Activated T-helper 2 cell treated with anti-CD3 and anti-CD28 coated beads, Interferon-gamma antibody, Interleukin-2, Interleukin-4, amounts not matched to agents 10 μg/mL and 5 μg/mL and 100 μg/mL, durations not matched to agents 14 hours and 24 hours and 36 hours (primary cell): ENCODE data around the gene TTI1. TPM values are rescaled to one million over a fixed set of nuclear protein-coding genes. Genes with fewer than 3 reads are reported as not detected.
"Not testable (repeated sequence)": the region's sequence is repeated elsewhere in the genome, so short reads cannot be mapped to it uniquely, and the experiment has no call there.

ENCODE experiments used
- DNase-seq: peaks from one replicate; pipeline ENCODE4 v3.0.0; 2021; ENCODE audit warnings: low spot score
- H3K27ac Mint-ChIP-seq: one replicate; pipeline ENCODE4 v1.8.0; 2021; ENCODE audit warnings: mixed read lengths
- H3K27me3 Mint-ChIP-seq: one replicate; pipeline ENCODE4 v1.8.0; 2021; ENCODE audit warnings: low read depth, mixed read lengths
- H3K36me3 Mint-ChIP-seq: one replicate; pipeline ENCODE4 v1.8.0; 2021; ENCODE audit warnings: low read depth, mixed read lengths
- H3K4me1 Mint-ChIP-seq: one replicate; pipeline ENCODE4 v1.8.0; 2021; ENCODE audit warnings: low read depth, mixed read lengths
- H3K4me3 Mint-ChIP-seq: one replicate; pipeline ENCODE4 v1.8.0; 2021; ENCODE audit warnings: low read depth, mild to moderate bottlenecking, moderate library complexity, mixed read lengths
- H3K9me3 Mint-ChIP-seq: one replicate; pipeline ENCODE4 v1.8.0; 2021; ENCODE audit warnings: mixed read lengths
- intact Hi-C: fragments of 100-400 bp; cut with micrococcal nuclease; formaldehyde crosslinking; loops from one replicate; pipeline ENCODE4 v1.15.1; 2023
- total RNA-seq: library from RNA; stranded (reverse); gene quantifications from 2 replicates; pipeline ENCODE4 v1.2.3, GENCODE V29; 2022

Gene TTI1
- total RNA-seq, 1 donor from 2014 or later = 35.7 TPM

DNA sequence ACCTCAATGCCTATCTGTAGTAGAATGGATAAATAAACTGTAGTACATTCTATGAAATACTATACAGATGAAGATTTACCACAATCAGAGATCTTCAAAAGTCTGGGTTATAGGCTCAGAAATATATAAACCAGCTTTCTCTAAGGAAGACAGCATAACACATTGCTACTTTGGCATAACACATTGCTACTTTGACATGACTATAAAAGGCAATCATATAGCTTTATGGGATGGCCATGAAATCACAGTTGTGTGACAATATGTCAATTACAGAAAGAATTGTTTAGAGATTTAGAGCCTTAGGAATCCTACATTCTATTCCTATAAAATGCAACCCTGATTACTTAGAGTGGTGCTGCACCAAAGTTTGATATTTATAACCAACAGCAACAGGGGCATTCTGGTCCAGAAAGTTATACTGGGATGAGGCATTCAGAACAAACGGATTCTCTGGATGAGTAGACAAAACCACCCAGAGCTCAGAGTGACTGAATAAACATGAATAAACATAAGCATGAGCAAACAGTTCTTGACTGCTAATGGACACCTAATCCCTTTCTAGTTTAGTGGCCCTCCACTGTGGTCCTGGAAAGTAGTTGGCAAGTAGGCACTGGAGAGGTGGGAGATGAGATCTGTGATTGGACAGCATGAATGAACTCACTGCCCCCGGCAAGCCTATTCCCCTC, 12.0 kb downstream of the TTI1 start:
- H3K4me1 Mint-ChIP-seq = peaks cover 10% of the 10 kb centered on the region
- peaks cover 47% of the 10 kb centered on the region for H3K36me3 Mint-ChIP-seq
- no peak for DNase-seq
- H3K9me3 Mint-ChIP-seq = peaks cover 28% of the 10 kb centered on the region
- H3K27me3 Mint-ChIP-seq = no peaks in the 10 kb centered on the region
- H3K4me3 Mint-ChIP-seq = no peak overlapping the region
- H3K27ac Mint-ChIP-seq = no peak overlapping the region
- intact Hi-C loops = no loop called here

DNA sequence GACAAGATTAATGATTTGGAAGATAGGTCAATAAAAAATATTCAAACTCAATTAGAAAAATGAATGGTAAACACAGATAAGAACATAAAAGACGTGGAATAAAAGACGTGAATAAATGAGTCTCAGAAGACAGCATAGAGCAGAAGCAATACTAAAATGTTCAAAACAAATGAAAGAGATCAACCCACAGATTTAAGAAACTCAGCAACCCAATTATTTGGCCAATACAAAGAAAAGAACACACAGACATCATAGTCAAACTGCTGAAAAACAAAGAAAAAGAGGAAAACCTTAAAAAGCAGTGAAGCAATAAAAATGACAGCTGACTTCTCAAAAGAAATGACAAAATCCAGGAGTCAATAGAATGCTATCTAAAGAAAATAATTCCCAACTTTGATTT, 14.9 kb downstream of the TTI1 start:
- peaks cover 28% of the 10 kb centered on the region for H3K9me3 Mint-ChIP-seq
- intact Hi-C loops = no loop called here
- DNase-seq = no peak
- H3K36me3 Mint-ChIP-seq = peaks cover 63% of the 10 kb centered on the region
- H3K27ac Mint-ChIP-seq = no peak overlapping the region
- no peak overlapping the region for H3K4me3 Mint-ChIP-seq
- H3K4me1 Mint-ChIP-seq = peaks cover 4% of the 10 kb centered on the region
- H3K27me3 Mint-ChIP-seq = no peaks in the 10 kb centered on the region

DNA sequence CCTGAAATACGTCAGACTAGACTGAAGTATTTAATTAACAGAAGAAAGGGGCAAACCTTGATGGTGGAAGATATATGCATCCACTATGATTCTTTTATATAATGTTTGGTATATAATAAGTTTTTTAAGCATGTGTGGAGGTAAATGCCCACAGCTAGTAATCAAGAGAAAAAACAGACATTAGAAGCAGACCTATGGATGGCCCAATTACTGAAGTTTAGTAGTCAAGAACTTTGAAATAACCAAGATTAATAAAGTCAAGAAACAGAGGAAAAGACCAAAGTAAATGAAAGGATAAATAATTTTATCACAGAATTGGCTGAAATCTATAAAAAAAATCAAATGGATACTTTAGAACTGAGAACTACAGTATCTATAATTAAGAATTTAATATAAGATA, 15.3 kb downstream of the TTI1 start:
- no peak for DNase-seq
- Mint-ChIP-seq H3K4me3 (no peak overlapping the region), H3K27me3 (no peaks in the 10 kb centered on the region), H3K9me3 (peaks cover 28% of the 10 kb centered on the region), H3K36me3 (peaks cover 67% of the 10 kb centered on the region), H3K4me1 (peaks cover 4% of the 10 kb centered on the region), H3K27ac (no peak overlapping the region)
- intact Hi-C loops = no loop called here

DNA sequence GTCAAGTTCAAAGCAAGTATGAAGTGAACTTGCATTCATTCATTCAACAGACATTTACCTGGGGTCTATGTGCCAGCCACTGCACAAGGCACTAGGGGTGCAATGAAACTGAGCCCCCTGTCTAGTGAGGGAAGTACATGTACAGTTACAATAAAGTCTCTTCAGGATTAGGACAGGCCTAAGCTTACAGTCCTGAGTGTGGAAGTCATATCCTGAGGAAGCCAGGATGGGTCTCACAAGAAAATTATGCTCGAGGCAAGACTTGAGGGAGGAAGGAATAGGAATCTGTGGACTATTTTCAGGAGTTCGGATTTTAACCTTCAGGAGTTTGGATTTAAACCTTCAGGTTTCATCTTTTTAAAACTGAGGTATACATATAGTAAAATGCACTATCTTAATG, 19.4 kb downstream of the TTI1 start:
- H3K4me1 Mint-ChIP-seq = no peaks in the 10 kb centered on the region
- no peaks in the 10 kb centered on the region for H3K27me3 Mint-ChIP-seq
- no peak overlapping the region for H3K27ac Mint-ChIP-seq
- H3K36me3 Mint-ChIP-seq = peaks cover 84% of the 10 kb centered on the region
- peaks cover 19% of the 10 kb centered on the region for H3K9me3 Mint-ChIP-seq
- DNase-seq = no peak
- no peak overlapping the region for H3K4me3 Mint-ChIP-seq
- intact Hi-C loops = no loop called here

DNA sequence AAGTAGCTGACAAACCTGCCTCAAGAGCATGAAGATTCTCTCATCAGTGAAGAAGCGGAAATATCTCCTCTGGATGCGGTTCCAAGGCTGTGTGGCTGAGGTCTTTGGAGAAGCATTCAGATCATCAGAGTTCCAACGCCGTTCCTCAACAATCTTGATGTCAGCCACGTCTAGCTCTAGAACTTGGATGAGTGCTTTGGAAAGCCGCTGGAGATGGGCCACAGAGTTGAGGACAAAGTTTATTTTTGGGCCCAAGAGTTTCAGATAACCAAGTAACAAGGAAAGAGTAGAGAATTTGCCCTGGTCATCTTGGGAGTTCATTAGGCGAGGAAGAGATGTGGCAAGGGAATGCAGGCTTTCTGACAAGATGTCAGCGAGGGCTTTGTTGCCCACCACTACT, 20.9 kb downstream of the TTI1 start:
- DNase-seq = no peak
- H3K36me3 Mint-ChIP-seq = peaks cover 80% of the 10 kb centered on the region
- H3K27ac Mint-ChIP-seq = no peak overlapping the region
- no peaks in the 10 kb centered on the region for H3K27me3 Mint-ChIP-seq
- H3K4me1 Mint-ChIP-seq = no peaks in the 10 kb centered on the region
- H3K4me3 Mint-ChIP-seq = no peak overlapping the region
- intact Hi-C loops = no loop called here
- peaks cover 4% of the 10 kb centered on the region for H3K9me3 Mint-ChIP-seq

DNA sequence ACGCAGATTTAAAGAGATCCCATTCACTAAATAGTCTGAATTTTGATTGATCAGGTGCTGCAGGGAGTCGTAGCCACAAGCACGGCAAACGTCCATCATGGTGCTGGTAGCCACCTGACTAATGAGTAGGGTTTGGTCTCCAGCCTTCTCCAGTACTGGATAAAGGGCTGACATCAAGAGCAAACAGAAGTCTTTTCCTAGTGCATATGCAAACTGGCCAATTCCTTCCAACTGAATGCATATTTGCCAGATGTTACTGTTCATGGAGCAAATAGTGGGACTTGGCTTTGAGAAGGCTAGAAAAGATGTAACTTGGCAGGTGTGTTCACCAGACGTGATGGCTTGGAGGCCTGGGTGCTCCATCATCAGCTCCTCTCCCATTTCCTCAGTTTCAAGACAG, 21.6 kb downstream of the TTI1 start:
- no peaks in the 10 kb centered on the region for H3K27me3 Mint-ChIP-seq
- no peak overlapping the region for H3K27ac Mint-ChIP-seq
- intact Hi-C loops = no loop called here
- no peak overlapping the region for H3K4me3 Mint-ChIP-seq
- peaks cover 78% of the 10 kb centered on the region for H3K36me3 Mint-ChIP-seq
- peaks cover 1% of the 10 kb centered on the region for H3K4me1 Mint-ChIP-seq
- DNase-seq = no peak
- no peaks in the 10 kb centered on the region for H3K9me3 Mint-ChIP-seq

DNA sequence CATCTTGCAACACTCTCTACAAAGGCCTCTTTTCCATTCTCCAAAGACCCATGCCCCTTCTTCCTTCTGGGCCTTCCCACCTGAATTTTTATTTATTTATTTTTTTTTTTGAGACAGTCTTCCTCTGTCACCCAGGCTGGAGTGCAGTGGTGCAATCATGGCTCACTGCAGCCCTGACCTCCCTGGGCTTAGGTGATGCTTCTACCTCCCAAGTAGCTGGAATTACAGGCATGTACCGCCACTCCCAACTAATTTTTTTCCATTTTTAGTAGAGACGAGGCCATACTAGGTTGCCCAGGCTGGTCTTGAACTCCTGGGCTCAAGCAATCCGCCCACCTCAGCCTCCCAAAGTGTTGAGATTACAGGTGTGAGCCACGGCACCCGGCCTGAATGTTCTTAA, 23.8 kb downstream of the TTI1 start:
- not testable (repeated sequence) for H3K27ac Mint-ChIP-seq, DNase-seq, H3K4me3 Mint-ChIP-seq, H3K9me3 Mint-ChIP-seq, H3K27me3 Mint-ChIP-seq
- Mint-ChIP-seq H3K4me1 (peaks cover 10% of the 10 kb centered on the region), H3K36me3 (peaks cover 80% of the 10 kb centered on the region)
- intact Hi-C loops = loop anchor here (10.0 kb wide), 1 partner anchor 45 kb away; no protein-coding TSS in a partner anchor

DNA sequence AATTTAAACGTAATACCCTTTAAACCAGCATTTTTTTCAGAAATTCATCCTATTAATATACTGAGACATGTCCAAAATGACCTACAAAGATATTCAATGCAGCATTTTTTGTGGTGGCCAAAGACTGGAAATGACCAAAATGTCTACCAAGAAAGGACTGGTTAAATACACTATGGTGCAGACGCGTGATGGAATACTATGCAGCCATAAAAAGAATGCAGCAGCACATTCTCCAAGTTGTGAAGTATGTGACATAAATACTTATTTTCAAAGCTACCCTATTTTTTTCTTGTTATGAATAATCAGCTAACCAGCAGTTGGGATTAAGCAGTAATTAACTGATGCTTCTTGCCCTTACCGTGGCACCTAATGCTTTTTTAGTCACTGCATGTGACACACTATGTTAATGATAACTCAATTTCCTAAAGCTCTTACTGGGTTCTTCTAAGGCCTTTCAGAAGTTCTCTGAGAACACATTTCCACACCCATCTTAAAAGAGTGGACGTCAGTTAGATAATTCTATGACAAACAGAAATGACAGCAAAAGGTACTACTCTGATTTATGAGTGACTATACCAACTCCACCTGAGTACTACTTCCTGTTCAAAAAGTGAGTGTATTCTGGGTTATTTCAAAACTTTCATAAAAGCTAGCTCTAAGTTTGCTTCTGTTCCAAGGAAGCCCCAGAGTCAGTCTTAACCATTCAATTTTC, 24.9 kb downstream of the TTI1 start:
- intact Hi-C loops = loop anchor here (10.0 kb wide), 1 partner anchor 46 kb away; no protein-coding TSS in a partner anchor
- Mint-ChIP-seq H3K27ac (no peak overlapping the region), H3K36me3 (peaks cover 77% of the 10 kb centered on the region), H3K4me3 (no peak overlapping the region), H3K9me3 (no peaks in the 10 kb centered on the region), H3K27me3 (no peaks in the 10 kb centered on the region), H3K4me1 (peaks cover 10% of the 10 kb centered on the region)
- no peak for DNase-seq

DNA sequence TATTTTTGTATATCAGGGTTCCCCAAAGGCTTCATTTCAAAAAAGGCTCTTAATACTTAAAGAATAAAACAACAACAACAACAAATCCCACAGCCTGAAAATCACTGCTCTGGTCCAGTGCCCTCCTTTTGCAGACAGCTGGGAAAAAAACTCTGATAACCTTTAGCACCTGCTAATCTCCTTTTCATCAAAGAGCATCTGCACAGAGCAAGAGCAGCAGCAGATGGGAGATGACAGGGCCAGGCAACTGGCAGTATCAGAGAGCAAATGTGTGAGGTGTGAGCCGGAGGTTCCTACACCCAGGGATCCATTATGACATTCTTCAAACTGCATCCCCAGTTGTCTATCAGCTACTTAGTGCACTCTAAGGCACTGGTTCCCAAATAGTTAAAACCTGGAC, 25.7 kb downstream of the TTI1 start:
- Mint-ChIP-seq H3K9me3 (no peaks in the 10 kb centered on the region), H3K27ac (no peak overlapping the region), H3K36me3 (peaks cover 70% of the 10 kb centered on the region), H3K27me3 (no peaks in the 10 kb centered on the region), H3K4me3 (no peak overlapping the region), H3K4me1 (peaks cover 11% of the 10 kb centered on the region)
- intact Hi-C loops = loop anchor here (10.0 kb wide), 1 partner anchor 47 kb away; no protein-coding TSS in a partner anchor
- no peak for DNase-seq

DNA sequence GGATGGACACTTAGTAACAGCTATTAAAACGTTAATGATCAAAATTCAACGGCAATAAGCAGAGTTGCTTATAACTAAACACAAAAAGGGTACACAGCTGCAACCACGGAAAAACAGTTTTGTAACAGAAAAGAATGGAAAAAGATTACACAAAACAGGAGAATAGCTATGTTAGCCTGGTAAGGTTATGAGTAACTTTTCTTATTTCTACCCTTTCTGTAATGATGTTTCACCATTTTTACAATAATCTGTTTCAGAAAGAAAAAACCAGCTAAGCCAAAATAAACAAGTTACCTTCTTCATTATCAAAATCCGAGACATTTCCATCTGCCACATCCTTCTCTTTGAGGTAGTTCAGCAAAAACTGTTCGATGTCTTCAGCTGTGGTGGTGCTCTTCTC, 27.4 kb downstream of the TTI1 start:
- peak overlapping the region; percentile 23 for H3K27ac Mint-ChIP-seq
- no peaks in the 10 kb centered on the region for H3K9me3 Mint-ChIP-seq

DNA sequence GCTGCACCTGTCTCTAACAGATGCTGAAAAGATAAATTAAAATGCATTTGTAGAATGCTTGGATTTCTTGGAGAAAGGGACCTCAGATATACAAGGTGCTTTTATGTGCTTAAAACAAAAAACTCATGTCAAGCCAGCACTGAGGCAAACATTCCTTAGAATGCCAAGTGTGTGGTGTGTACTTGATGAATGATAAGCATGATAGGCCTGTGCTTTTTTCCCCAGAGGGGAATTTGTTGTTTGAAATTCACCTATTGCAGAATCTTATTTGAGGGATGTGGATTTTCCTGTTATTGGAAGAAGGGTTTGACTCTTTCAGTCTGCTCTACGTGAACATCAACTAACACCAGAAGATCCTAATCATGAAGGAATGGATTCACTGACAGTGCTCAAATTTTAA, 28.8 kb downstream of the TTI1 start:
- no peak overlapping the region for H3K27ac Mint-ChIP-seq
- intact Hi-C loops = loop anchor here (10.0 kb wide), 1 partner anchor 50 kb away; no protein-coding TSS in a partner anchor
- H3K27me3 Mint-ChIP-seq = no peaks in the 10 kb centered on the region
- H3K4me1 Mint-ChIP-seq = peaks cover 30% of the 10 kb centered on the region
- H3K36me3 Mint-ChIP-seq = peaks cover 75% of the 10 kb centered on the region
- DNase-seq = no peak
- no peak overlapping the region for H3K4me3 Mint-ChIP-seq
- no peaks in the 10 kb centered on the region for H3K9me3 Mint-ChIP-seq

More for the DNA sequence above, 27.4 kb downstream of the TTI1 start:
- Mint-ChIP-seq H3K27me3 (no peaks in the 10 kb centered on the region), H3K36me3 (peaks cover 71% of the 10 kb centered on the region), H3K4me3 (no peak overlapping the region), H3K4me1 (peaks cover 24% of the 10 kb centered on the region)
- intact Hi-C loops = loop anchor here (10.0 kb wide), 1 partner anchor 49 kb away; no protein-coding TSS in a partner anchor
- no peak for DNase-seq

DNA sequence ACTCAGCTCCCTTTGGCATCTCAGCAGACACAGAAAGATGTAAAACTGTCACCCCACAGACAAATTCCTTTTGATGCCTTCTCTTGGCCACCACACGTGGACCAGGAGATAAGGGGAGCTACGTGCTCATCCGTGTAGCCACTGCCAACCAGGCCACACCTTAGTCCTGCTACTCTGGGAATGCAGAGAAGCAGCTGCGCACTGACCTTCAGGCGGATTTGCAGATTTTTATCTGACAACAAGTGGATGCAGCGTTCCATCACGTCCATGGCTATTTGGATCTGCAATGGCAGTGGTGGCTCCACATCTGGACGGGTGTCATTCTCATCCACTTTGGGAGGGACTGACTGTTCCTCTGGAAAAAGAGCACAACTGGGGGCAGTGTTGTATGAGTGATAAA, 30.8 kb downstream of the TTI1 start:
- peaks cover 32% of the 10 kb centered on the region for H3K4me1 Mint-ChIP-seq
- intact Hi-C loops = loop anchor here (10.0 kb wide), 1 partner anchor 52 kb away; no protein-coding TSS in a partner anchor
- no peak overlapping the region for H3K4me3 Mint-ChIP-seq
- no peaks in the 10 kb centered on the region for H3K9me3 Mint-ChIP-seq
- H3K27ac Mint-ChIP-seq = no peak overlapping the region
- peaks cover 73% of the 10 kb centered on the region for H3K36me3 Mint-ChIP-seq
- no peaks in the 10 kb centered on the region for H3K27me3 Mint-ChIP-seq
- no peak for DNase-seq

DNA sequence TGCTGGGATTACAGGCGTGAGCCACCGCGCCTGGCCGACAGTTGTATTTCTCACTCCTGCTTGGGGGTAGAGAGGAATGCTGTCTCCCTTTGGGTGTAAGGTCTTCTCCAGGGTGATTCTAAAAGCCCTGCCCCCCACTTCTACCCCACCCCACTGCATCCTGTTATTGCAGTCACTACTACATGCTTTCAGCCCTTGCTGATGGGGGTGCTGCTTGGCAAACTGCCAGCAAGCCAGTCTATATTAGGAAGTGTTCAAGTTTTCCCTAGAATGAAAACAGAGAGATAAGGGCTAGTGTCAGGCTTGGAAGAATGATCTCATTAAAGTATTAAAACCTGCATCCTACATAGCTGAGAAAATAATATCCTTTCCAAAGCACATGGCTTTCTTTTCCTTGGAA, 31.3 kb downstream of the TTI1 start:
- Mint-ChIP-seq H3K27ac (no peak overlapping the region), H3K4me3 (no peak overlapping the region), H3K36me3 (peaks cover 74% of the 10 kb centered on the region), H3K4me1 (peaks cover 32% of the 10 kb centered on the region), H3K9me3 (no peaks in the 10 kb centered on the region), H3K27me3 (no peaks in the 10 kb centered on the region)
- DNase-seq = no peak
- intact Hi-C loops = loop anchor here (1.0 to 10.0 kb wide), 2 partner anchors 12 to 53 kb away; no protein-coding TSS in a partner anchor
